Fibroblast of lung (primary cell): Measurements from ENCODE around the gene HRG. TPM values are rescaled to one million over a fixed set of nuclear protein-coding genes. Genes with fewer than 3 reads are reported as not detected.

Experiments used
- DNase-seq, 2 donors: peaks; one replicate each; pipeline versions ENCODE4 v3.0.0 to v3.0.0-alpha.2; 2010; ENCODE audit warnings: low read depth in 2 of 2
- H2AFZ ChIP-seq: 2 replicates; pipeline ENCODE4 v1.5.1; 2012; ENCODE audit warnings: low read length, control low read depth, inconsistent platforms
- H3K27ac ChIP-seq: 2 replicates; pipeline ENCODE4 v1.5.1; 2011; ENCODE audit warnings: low read length, control low read depth; ENCODE audit not compliant: insufficient read depth
- H3K27me3 ChIP-seq: 2 replicates; pipeline ENCODE4 v1.5.1; 2011; ENCODE audit warnings: mild to moderate bottlenecking, low read length; ENCODE audit not compliant: control insufficient read depth, insufficient read depth
- H3K36me3 ChIP-seq: 2 replicates; pipeline ENCODE4 v1.5.1; 2011; ENCODE audit warnings: low read length; ENCODE audit not compliant: control insufficient read depth, insufficient read depth
- H3K4me1 ChIP-seq: 2 replicates; pipeline ENCODE4 v1.5.1; 2011; ENCODE audit warnings: low read length; ENCODE audit not compliant: control insufficient read depth, insufficient read depth; ENCODE audit errors: extremely low read depth
- H3K4me2 ChIP-seq: 2 replicates; pipeline ENCODE4 v1.5.1; 2011; ENCODE audit warnings: low read length, control low read depth; ENCODE audit not compliant: insufficient read depth; ENCODE audit errors: extremely low read depth
- H3K4me3 ChIP-seq, 4 experiments: fragments of 200-600 bp in 1 of 4; sonication (generic) in 1 of 4; replicated peaks in 1 of 4; 2 replicates each; pipeline ENCODE4 v1.5.1; 2011 to 2016; ENCODE audit warnings: low read length in 4 of 4, low read depth in 3 of 4, mild to moderate bottlenecking in 3 of 4, control low read depth in 2 of 4, inconsistent platforms in 1 of 4, mixed read lengths in 1 of 4; ENCODE audit not compliant: insufficient read depth in 1 of 4; ENCODE audit errors: control extremely low read depth in 1 of 4
- H3K79me2 ChIP-seq: 2 replicates; pipeline ENCODE4 v1.5.1; 2012; ENCODE audit warnings: mild to moderate bottlenecking, low read length, inconsistent platforms; ENCODE audit not compliant: control insufficient read depth, insufficient read depth
- H3K9ac ChIP-seq: 2 replicates; pipeline ENCODE4 v1.5.1; 2011; ENCODE audit warnings: mild to moderate bottlenecking, low read length, control low read depth; ENCODE audit not compliant: insufficient read depth
- H3K9me3 ChIP-seq: 2 replicates; pipeline ENCODE4 v1.5.1; 2012; ENCODE audit warnings: low read depth, low read length; ENCODE audit not compliant: control insufficient read depth, insufficient read depth
- H4K20me1 ChIP-seq: 2 replicates; pipeline ENCODE4 v1.5.1; 2011; ENCODE audit warnings: low read length; ENCODE audit not compliant: control insufficient read depth, insufficient read depth; ENCODE audit errors: extremely low read depth
- CTCF ChIP-seq, 2 donors: IDR thresholded peaks in 1 of 2; conservative IDR thresholded peaks in 1 of 2; 1 replicate in 1 of 2; 2 replicates in 1 of 2; pipeline ENCODE4 v1.5.1; 2011 to 2012; ENCODE audit warnings: low read length in 2 of 2, control low read depth in 1 of 2, inconsistent platforms in 1 of 2, low read depth in 1 of 2, mild to moderate bottlenecking in 1 of 2
- EZH2 ChIP-seq: IDR thresholded peaks from 2 replicates; pipeline ENCODE4 v1.5.1; 2012; ENCODE audit warnings: low read length, control low read depth, mild to moderate bottlenecking; ENCODE audit errors: missing control alignments
- polyA plus RNA-seq, 2 donors: library from polyadenylated mRNA; depleted of rRNA in 1 of 2; stranded (reverse) in 1 of 2; unstranded in 1 of 2; fragments of >200 nt; gene quantifications; 2 replicates each; pipeline ENCODE4 v1.2.1, GENCODE V29; 2011 to 2012; ENCODE audit warnings: missing spikeins in 1 of 2
- total RNA-seq: library from RNA; depleted of rRNA; stranded (reverse); fragments of >200 nt; gene quantifications from 2 replicates; pipeline ENCODE4 v1.2.1, GENCODE V29; 2014

The HRG gene
- total and polyA plus RNA-seq, 2 donors (not counting 1 experiment from before 2014, with no cell fraction given): not detected

- Histone ChIP-seq H3K27me3 (peaks cover 3% of the 10 kb centered on the region), H3K9ac (no peak overlapping the region), H3K36me3 (no peaks in the 10 kb centered on the region), H3K4me3 (no peak overlapping the region), H3K4me2 (no peak overlapping the region), H3K79me2 (no peaks in the 10 kb centered on the region), H2AFZ (no peak overlapping the region), H3K27ac (no peak overlapping the region), H3K9me3 (no peaks in the 10 kb centered on the region), H4K20me1 (no peaks in the 10 kb centered on the region), H3K4me1 (no peaks in the 10 kb centered on the region)
- no peak for DNase-seq
- TF ChIP-seq EZH2 (no peak), CTCF (conservative IDR thresholded peaks at IDR 0.05 in 1 of 2, IDR thresholded peaks at IDR 0.05 in 1 of 2; ENCODE audit: low read depth in 1 of 2, low read length in 2 of 2) (no peak)
Observed at GRCh38 chr3:186638259-186638658, 27.6 kb upstream of the HRG start.

GRCh38 chr3:186639778-186640472 lies 25.9 kb upstream of the HRG start, which contains the start of gene FETUB:
Gene FETUB, plus strand, starts transcription at chr3:186640399. Its CDS starts 62 bp downstream, at chr3:186640461.
- peaks cover 3% of the 10 kb centered on the region for H3K27me3 ChIP-seq
- TF ChIP-seq EZH2 (no peak), CTCF (conservative IDR thresholded peaks at IDR 0.05 in 1 of 2, IDR thresholded peaks at IDR 0.05 in 1 of 2; ENCODE audit: low read depth in 1 of 2, low read length in 2 of 2) (no peak)
- no peak within 1 kb of the TSS for H3K27ac ChIP-seq
- H3K9me3 ChIP-seq: no peaks in the 10 kb centered on the region
- no peaks in the 10 kb centered on the region for H3K79me2 ChIP-seq
- no peak within 1 kb of the TSS for H2AFZ ChIP-seq
- H3K4me3 ChIP-seq: no peak within 1 kb of the TSS
- H4K20me1 ChIP-seq: no peaks in the 10 kb centered on the region
- no peak within 1 kb of the TSS for H3K9ac ChIP-seq
- no peak within 1 kb of the TSS for H3K4me2 ChIP-seq
- DNase-seq: peak in 1 of 2 donors; percentile 1
- no peaks in the 10 kb centered on the region for H3K4me1 ChIP-seq
- no peaks in the 10 kb centered on the region for H3K36me3 ChIP-seq

GRCh38 chr3:186640473-186640818 lies 25.4 kb upstream of the HRG start:
- no peaks in the 10 kb centered on the region for H3K9me3 ChIP-seq
- H3K27me3 ChIP-seq: peaks cover 3% of the 10 kb centered on the region
- TF ChIP-seq EZH2 (no peak), CTCF (conservative IDR thresholded peaks at IDR 0.05 in 1 of 2, IDR thresholded peaks at IDR 0.05 in 1 of 2; ENCODE audit: low read depth in 1 of 2, low read length in 2 of 2) (no peak)
- no peak overlapping the region for H2AFZ ChIP-seq
- H4K20me1 ChIP-seq: no peaks in the 10 kb centered on the region
- no peaks in the 10 kb centered on the region for H3K36me3 ChIP-seq
- H3K4me2 ChIP-seq: no peak overlapping the region
- no peak overlapping the region for H3K9ac ChIP-seq
- no peaks in the 10 kb centered on the region for H3K79me2 ChIP-seq
- H3K4me3 ChIP-seq: no peak overlapping the region
- H3K27ac ChIP-seq: no peak overlapping the region
- H3K4me1 ChIP-seq: no peaks in the 10 kb centered on the region
- peak in 1 of 2 donors; percentile 54 for DNase-seq
